ENCODE results near the gene PLCB4. TPM values are rescaled to one million over a fixed set of nuclear protein-coding genes. Genes with fewer than 3 reads are reported as not detected.
A peak's percentile ranks its signal among the peaks of the same experiment; 100 is the strongest.

Gene PLCB4
- polyA plus RNA-seq, 1 of the 3 experiments (the other 2 are of a cell fraction) = 5.5 TPM

DNA sequence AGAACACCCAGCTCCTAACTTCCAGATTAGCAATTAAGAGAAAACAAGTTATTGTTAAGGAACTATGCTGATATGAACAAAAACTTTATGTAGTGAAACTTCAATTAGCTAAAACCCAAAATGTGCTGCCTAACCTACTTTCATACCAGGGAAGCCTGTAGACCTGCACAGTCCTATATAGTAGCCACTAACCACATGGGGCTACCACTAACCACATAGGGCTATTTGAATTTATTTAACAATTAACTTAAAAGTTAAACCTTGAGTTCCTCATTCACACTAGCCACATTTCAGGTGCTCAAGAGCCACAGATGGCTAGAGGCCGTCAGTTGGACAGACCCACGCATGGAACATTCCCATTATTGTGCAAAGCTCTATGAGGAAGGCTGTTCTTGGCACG, 373.1 kb downstream of the PLCB4 start:
- 98% methylated on average over 3 of the region's 3 CpGs for WGBS (ENCODE audit: low lambda C conversion rate)
- no peak overlapping the region for H2AFZ ChIP-seq (ENCODE audit: low read depth)
- H3K27ac ChIP-seq (ENCODE audit: low read depth in 2 of 2, low read length in 1 of 2) = peak overlapping the region in 1 of 2 experiments; percentile 57; a peak in 2 of 4 replicates
- no peak overlapping the region for H3K9ac ChIP-seq
- CTCF ChIA-PET = interaction anchor here (0.6 to 0.8 kb wide), 3 partner anchors 33 to 1109 kb away, joined by 3 read pairs; no protein-coding TSS in a partner anchor
- H3K4me1 ChIP-seq (ENCODE audit: control insufficient read depth in 1 of 2, insufficient read depth in 2 of 2, low read depth in 1 of 2, low read length in 1 of 2) = peaks cover 0 to 3% of the 10 kb centered on the region in 2 experiments; a peak in 2 of 4 replicates
- no peaks in the 10 kb centered on the region for H4K20me1 ChIP-seq (ENCODE audit: insufficient read depth)
- DNase-seq = no peak
- H3K4me2 ChIP-seq = no peak overlapping the region
- H3K79me2 ChIP-seq (ENCODE audit: insufficient read depth) = no peaks in the 10 kb centered on the region
- no peaks in the 10 kb centered on the region for H3K9me2 ChIP-seq
- H3K36me3 ChIP-seq (replicated peaks in 1 of 2; ENCODE audit: control insufficient read depth in 1 of 2, insufficient read depth in 2 of 2, low read length in 1 of 2) = peaks cover 40 to 46% of the 10 kb centered on the region in 2 experiments
- no peaks in the 10 kb centered on the region for H3K9me3 ChIP-seq
- POLR2A ChIA-PET = no interaction called here
- no peaks in the 10 kb centered on the region for H3K27me3 ChIP-seq (ENCODE audit: insufficient read depth)
- TF ChIP-seq, protein P1, sequence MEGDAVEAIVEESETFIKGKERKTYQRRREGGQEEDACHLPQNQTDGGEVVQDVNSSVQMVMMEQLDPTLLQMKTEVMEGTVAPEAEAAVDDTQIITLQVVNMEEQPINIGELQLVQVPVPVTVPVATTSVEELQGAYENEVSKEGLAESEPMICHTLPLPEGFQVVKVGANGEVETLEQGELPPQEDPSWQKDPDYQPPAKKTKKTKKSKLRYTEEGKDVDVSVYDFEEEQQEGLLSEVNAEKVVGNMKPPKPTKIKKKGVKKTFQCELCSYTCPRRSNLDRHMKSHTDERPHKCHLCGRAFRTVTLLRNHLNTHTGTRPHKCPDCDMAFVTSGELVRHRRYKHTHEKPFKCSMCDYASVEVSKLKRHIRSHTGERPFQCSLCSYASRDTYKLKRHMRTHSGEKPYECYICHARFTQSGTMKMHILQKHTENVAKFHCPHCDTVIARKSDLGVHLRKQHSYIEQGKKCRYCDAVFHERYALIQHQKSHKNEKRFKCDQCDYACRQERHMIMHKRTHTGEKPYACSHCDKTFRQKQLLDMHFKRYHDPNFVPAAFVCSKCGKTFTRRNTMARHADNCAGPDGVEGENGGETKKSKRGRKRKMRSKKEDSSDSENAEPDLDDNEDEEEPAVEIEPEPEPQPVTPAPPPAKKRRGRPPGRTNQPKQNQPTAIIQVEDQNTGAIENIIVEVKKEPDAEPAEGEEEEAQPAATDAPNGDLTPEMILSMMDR (IDR thresholded peaks at IDR 0.05) = no peak
- TF ChIP-seq GATA2 (CRISPR knock-in tag; IDR thresholded peaks at IDR 0.05) (no peak), MEF2A (IDR thresholded peaks at IDR 0.05; ENCODE audit: borderline replicate concordance, low read depth) (no peak), JUND (IDR thresholded peaks at IDR 0.05) (no peak), YY1 (IDR thresholded peaks at IDR 0.05; ENCODE audit: low read depth) (no peak), CHD2 (IDR thresholded peaks at IDR 0.05; ENCODE audit: low read length, partially characterized antibody) (no peak), SIN3A (IDR thresholded peaks at IDR 0.05; ENCODE audit: borderline replicate concordance, low read depth, low read length) (no peak), RCOR1 (IDR thresholded peaks at IDR 0.05; ENCODE audit: low read length) (no peak), RFX5 (IDR thresholded peaks at IDR 0.05; ENCODE audit: low read length) (no peak)
- TF ChIP-seq, protein P2, sequence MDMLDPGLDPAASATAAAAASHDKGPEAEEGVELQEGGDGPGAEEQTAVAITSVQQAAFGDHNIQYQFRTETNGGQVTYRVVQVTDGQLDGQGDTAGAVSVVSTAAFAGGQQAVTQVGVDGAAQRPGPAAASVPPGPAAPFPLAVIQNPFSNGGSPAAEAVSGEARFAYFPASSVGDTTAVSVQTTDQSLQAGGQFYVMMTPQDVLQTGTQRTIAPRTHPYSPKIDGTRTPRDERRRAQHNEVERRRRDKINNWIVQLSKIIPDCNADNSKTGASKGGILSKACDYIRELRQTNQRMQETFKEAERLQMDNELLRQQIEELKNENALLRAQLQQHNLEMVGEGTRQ (IDR thresholded peaks at IDR 0.05; ENCODE audit: borderline replicate concordance, low read depth, low read length) = no peak
- TF ChIP-seq, protein P3, sequence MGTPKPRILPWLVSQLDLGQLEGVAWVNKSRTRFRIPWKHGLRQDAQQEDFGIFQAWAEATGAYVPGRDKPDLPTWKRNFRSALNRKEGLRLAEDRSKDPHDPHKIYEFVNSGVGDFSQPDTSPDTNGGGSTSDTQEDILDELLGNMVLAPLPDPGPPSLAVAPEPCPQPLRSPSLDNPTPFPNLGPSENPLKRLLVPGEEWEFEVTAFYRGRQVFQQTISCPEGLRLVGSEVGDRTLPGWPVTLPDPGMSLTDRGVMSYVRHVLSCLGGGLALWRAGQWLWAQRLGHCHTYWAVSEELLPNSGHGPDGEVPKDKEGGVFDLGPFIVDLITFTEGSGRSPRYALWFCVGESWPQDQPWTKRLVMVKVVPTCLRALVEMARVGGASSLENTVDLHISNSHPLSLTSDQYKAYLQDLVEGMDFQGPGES (IDR thresholded peaks at IDR 0.05; ENCODE audit: low read depth, low read length) = no peak
- TF ChIP-seq, protein P4, sequence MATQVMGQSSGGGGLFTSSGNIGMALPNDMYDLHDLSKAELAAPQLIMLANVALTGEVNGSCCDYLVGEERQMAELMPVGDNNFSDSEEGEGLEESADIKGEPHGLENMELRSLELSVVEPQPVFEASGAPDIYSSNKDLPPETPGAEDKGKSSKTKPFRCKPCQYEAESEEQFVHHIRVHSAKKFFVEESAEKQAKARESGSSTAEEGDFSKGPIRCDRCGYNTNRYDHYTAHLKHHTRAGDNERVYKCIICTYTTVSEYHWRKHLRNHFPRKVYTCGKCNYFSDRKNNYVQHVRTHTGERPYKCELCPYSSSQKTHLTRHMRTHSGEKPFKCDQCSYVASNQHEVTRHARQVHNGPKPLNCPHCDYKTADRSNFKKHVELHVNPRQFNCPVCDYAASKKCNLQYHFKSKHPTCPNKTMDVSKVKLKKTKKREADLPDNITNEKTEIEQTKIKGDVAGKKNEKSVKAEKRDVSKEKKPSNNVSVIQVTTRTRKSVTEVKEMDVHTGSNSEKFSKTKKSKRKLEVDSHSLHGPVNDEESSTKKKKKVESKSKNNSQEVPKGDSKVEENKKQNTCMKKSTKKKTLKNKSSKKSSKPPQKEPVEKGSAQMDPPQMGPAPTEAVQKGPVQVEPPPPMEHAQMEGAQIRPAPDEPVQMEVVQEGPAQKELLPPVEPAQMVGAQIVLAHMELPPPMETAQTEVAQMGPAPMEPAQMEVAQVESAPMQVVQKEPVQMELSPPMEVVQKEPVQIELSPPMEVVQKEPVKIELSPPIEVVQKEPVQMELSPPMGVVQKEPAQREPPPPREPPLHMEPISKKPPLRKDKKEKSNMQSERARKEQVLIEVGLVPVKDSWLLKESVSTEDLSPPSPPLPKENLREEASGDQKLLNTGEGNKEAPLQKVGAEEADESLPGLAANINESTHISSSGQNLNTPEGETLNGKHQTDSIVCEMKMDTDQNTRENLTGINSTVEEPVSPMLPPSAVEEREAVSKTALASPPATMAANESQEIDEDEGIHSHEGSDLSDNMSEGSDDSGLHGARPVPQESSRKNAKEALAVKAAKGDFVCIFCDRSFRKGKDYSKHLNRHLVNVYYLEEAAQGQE (IDR thresholded peaks at IDR 0.05; ENCODE audit: low read depth, low read length) = no peak
- TF ChIP-seq, protein P5, sequence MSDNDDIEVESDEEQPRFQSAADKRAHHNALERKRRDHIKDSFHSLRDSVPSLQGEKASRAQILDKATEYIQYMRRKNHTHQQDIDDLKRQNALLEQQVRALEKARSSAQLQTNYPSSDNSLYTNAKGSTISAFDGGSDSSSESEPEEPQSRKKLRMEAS (IDR thresholded peaks at IDR 0.05; ENCODE audit: low read depth) = no peak
- H3K4me3 ChIP-seq (ENCODE audit: low read depth in 2 of 2, low read length in 1 of 2) = no peak overlapping the region
- H3F3A ChIP-seq (replicated peaks; ENCODE audit: insufficient read depth) = no peaks in the 10 kb centered on the region

Measured in SK-N-SH (cell line).